B cell (primary cell): ENCODE measurements around the gene RPAP3. TPM values are rescaled to one million over a fixed set of nuclear protein-coding genes. Genes with fewer than 3 reads are reported as not detected.
A peak's percentile ranks its signal among the peaks of the same experiment; 100 is the strongest.

ENCODE experiments used
- ATAC-seq: fragments of 200-7000 bp; cut with Tn5 transposase; one replicate; pipeline ENCODE4 v1.10.0; 2021; ENCODE audit warnings: low read depth, mild to moderate bottlenecking, moderate number of reproducible peaks, moderate library complexity
- CTCF ChIA-PET: fragments of 350-600 bp; sonication (Branson Sonifier 250); formaldehyde crosslinking; loops from one replicate; lab custom pipeline; 2021; ENCODE audit warnings: antibody characterized with exemption, inconsistent platforms; lab: Charles Lee
- POLR2A ChIA-PET: fragments of 350-600 bp; sonication (Branson Sonifier 250); formaldehyde crosslinking; loops from one replicate; lab custom pipeline; 2021; ENCODE audit warnings: antibody characterized with exemption; lab: Charles Lee
- DNase-seq: peaks from one replicate; pipeline ENCODE4 v3.0.0; 2013
- H2AFZ ChIP-seq: 2 replicates; pipeline ENCODE4 v1.6.1; 2012; ENCODE audit warnings: mild to moderate bottlenecking, low read depth, low read length; ENCODE audit not compliant: insufficient read depth, poor library complexity, severe bottlenecking
- H3K27ac ChIP-seq, 2 donors: 1 replicate in 1 of 2; 2 replicates in 1 of 2; pipeline ENCODE4 v1.5.1; 2012 to 2013; ENCODE audit warnings: low read length in 2 of 2, mild to moderate bottlenecking in 2 of 2, moderate library complexity in 1 of 2
- H3K27me3 ChIP-seq, 4 experiments: fragments of 200-600 bp in 1 of 4; sonication (generic) in 1 of 4; replicated peaks in 1 of 4; 1 replicate in 2 of 4; 2 replicates in 2 of 4; pipeline versions ENCODE4 v1.6.1 to v1.7.0; 2013 to 2016; ENCODE audit warnings: low read length in 3 of 4, mild to moderate bottlenecking in 2 of 4, mixed read lengths in 1 of 4, moderate library complexity in 1 of 4; ENCODE audit not compliant: insufficient read depth in 4 of 4, control insufficient read depth in 3 of 4; ENCODE audit errors: control extremely low read depth in 1 of 4
- H3K36me3 ChIP-seq, 2 experiments: replicated peaks in 1 of 2; 1 replicate in 1 of 2; 2 replicates in 1 of 2; pipeline versions ENCODE4 v1.6.1 to v1.7.1; 2013; ENCODE audit warnings: low read length in 1 of 2; ENCODE audit not compliant: insufficient read depth in 2 of 2, control insufficient read depth in 1 of 2; ENCODE audit errors: control extremely low read depth in 1 of 2, extremely low read depth in 1 of 2
- H3K4me1 ChIP-seq, 2 donors: fragments of 200-600 bp in 1 of 2; sonication (generic) in 1 of 2; 1 replicate in 1 of 2; 2 replicates in 1 of 2; pipeline versions ENCODE4 v1.5.1 to v1.6.1; 2013 to 2017; ENCODE audit warnings: low read length in 2 of 2; ENCODE audit not compliant: control insufficient read depth in 2 of 2, insufficient read depth in 2 of 2
- H3K4me2 ChIP-seq: replicated peaks from 2 replicates; pipeline ENCODE3; 2012; ENCODE audit warnings: mild to moderate bottlenecking, low read depth, low read length; ENCODE audit not compliant: poor library complexity, severe bottlenecking
- H3K4me3 ChIP-seq, 5 experiments: fragments of 200-600 bp in 1 of 5; sonication (generic) in 1 of 5; 1 replicate in 3 of 5; 2 replicates in 2 of 5; pipeline versions ENCODE4 v1.5.1 to v1.7.0; 2011 to 2016; ENCODE audit warnings: low read length in 4 of 5, mild to moderate bottlenecking in 4 of 5, low read depth in 2 of 5, control low read depth in 1 of 5, moderate library complexity in 1 of 5; ENCODE audit not compliant: insufficient read depth in 1 of 5; ENCODE audit errors: control extremely low read depth in 1 of 5, extremely low read depth in 1 of 5
- H3K79me2 ChIP-seq: fragments of 200-600 bp; sonication (generic); one replicate; pipeline ENCODE4 v1.6.0; 2016; ENCODE audit warnings: low read length; ENCODE audit not compliant: control insufficient read depth, insufficient read depth
- H3K9ac ChIP-seq: fragments of 200-600 bp; sonication (generic); 2 replicates; pipeline ENCODE4 v1.6.1; 2017; ENCODE audit warnings: mild to moderate bottlenecking, low read length, moderate library complexity
- H3K9me3 ChIP-seq, 3 donors: one replicate each; pipeline versions ENCODE4 v1.6.1 to v1.7.1; 2013; ENCODE audit warnings: low read length in 2 of 3; ENCODE audit not compliant: control insufficient read depth in 2 of 3, insufficient read depth in 1 of 3; ENCODE audit errors: control extremely low read depth in 1 of 3
- H4K20me1 ChIP-seq: 2 replicates; pipeline ENCODE4 v1.6.0; 2012; ENCODE audit warnings: mild to moderate bottlenecking, low read length; ENCODE audit not compliant: insufficient read depth, control insufficient read depth, poor library complexity, severe bottlenecking
- H3K27ac Mint-ChIP-seq: one replicate; pipeline ENCODE4 v1.8.0; 2021; ENCODE audit warnings: mixed read lengths
- H3K27me3 Mint-ChIP-seq: one replicate; pipeline ENCODE4 v1.8.0; 2021; ENCODE audit warnings: mixed read lengths
- H3K4me1 Mint-ChIP-seq: one replicate; pipeline ENCODE4 v1.8.0; 2021; ENCODE audit warnings: mixed read lengths
- H3K4me3 Mint-ChIP-seq: one replicate; pipeline ENCODE4 v1.8.0; 2021; ENCODE audit warnings: mixed read lengths
- H3K9me3 Mint-ChIP-seq: one replicate; pipeline ENCODE4 v1.8.0; 2022; ENCODE audit warnings: mixed read lengths; ENCODE audit not compliant: insufficient read depth
- EZH2 ChIP-seq: IDR thresholded peaks from 2 replicates; pipeline ENCODE4 v1.6.1; 2012; ENCODE audit warnings: borderline replicate concordance, low read depth, mild to moderate bottlenecking, moderate library complexity, low read length; ENCODE audit not compliant: insufficient read depth, poor library complexity, severe bottlenecking
- WGBS: methylation state at CpG from one replicate; pipeline ENCODE4 v1.1.5; 2013; ENCODE audit warnings: missing lambda C conversion rate; ENCODE audit not compliant: insufficient coverage; 5-methylcytosine and 5-hydroxymethylcytosine counted together
- intact Hi-C: fragments of 100-400 bp; cut with micrococcal nuclease; formaldehyde crosslinking; loops from one replicate; pipeline ENCODE4 v1.10.0; 2022
- polyA plus RNA-seq: library from polyadenylated mRNA; depleted of rRNA; stranded (reverse); fragments of >200 nt; gene quantifications from 2 replicates; pipeline ENCODE4 v1.2.3, GENCODE V29; 2012
- total RNA-seq, 2 donors: library from RNA; stranded (reverse); fragments of 120-200 nt in 1 of 2; gene quantifications; 1 replicate in 1 of 2; 2 replicates in 1 of 2; pipeline versions ENCODE4 v1.2.3 to v1.2.4, GENCODE V29; 2013 to 2022
- TF ChIP-seq, protein P1 (sequence below): fragments of 200-600 bp; IDR thresholded peaks from one replicate; pipeline ENCODE4 v1.8.0; 2022; ENCODE audit warnings: antibody characterized with exemption, mild to moderate bottlenecking

Gene RPAP3
- total and polyA plus RNA-seq, 2 donors (not counting 1 experiment from before 2014, with no cell fraction given) = 9.1 to 47.2 TPM

- Mint-ChIP-seq H3K4me1 (peaks cover 4% of the 10 kb centered on the region), H3K4me3 (no peak overlapping the region), H3K27me3 (no peaks in the 10 kb centered on the region), H3K27ac (no peak overlapping the region), H3K9me3 (no peaks in the 10 kb centered on the region)
- H3K79me2 ChIP-seq = peaks cover 9% of the 10 kb centered on the region
- no peaks in the 10 kb centered on the region for H3K9me3 ChIP-seq
- no peak overlapping the region for H3K9ac ChIP-seq
- H3K36me3 ChIP-seq = peaks cover 4 to 60% of the 10 kb centered on the region in 2 experiments
- WGBS = 100% methylated on average over 1 of the region's 3 CpGs
- TF ChIP-seq, protein P1, sequence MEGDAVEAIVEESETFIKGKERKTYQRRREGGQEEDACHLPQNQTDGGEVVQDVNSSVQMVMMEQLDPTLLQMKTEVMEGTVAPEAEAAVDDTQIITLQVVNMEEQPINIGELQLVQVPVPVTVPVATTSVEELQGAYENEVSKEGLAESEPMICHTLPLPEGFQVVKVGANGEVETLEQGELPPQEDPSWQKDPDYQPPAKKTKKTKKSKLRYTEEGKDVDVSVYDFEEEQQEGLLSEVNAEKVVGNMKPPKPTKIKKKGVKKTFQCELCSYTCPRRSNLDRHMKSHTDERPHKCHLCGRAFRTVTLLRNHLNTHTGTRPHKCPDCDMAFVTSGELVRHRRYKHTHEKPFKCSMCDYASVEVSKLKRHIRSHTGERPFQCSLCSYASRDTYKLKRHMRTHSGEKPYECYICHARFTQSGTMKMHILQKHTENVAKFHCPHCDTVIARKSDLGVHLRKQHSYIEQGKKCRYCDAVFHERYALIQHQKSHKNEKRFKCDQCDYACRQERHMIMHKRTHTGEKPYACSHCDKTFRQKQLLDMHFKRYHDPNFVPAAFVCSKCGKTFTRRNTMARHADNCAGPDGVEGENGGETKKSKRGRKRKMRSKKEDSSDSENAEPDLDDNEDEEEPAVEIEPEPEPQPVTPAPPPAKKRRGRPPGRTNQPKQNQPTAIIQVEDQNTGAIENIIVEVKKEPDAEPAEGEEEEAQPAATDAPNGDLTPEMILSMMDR = no peak
- TF ChIP-seq EZH2 = no peak
- no peaks in the 10 kb centered on the region for H3K27me3 ChIP-seq
- no peak overlapping the region for H3K4me2 ChIP-seq
- H4K20me1 ChIP-seq = no peaks in the 10 kb centered on the region
- DNase-seq (no peak), ATAC-seq (no peak)
- no peaks in the 10 kb centered on the region for H3K4me1 ChIP-seq
- H3K27ac ChIP-seq = no peak overlapping the region
- ChIA-PET POLR2A (no interaction called here), CTCF (interaction anchor here (0.5 to 2.8 kb wide), 6 partner anchors 10 to 1756 kb away, joined by 3 to 28 read pairs (median 4); no protein-coding TSS in a partner anchor)
- no peak overlapping the region for H3K4me3 ChIP-seq
- no peak overlapping the region for H2AFZ ChIP-seq
- intact Hi-C loops = loop anchor here (2.0 kb wide), 1 partner anchor 655 kb away; no protein-coding TSS in a partner anchor
These were observed 18.2 kb downstream of the RPAP3 start for GRCh38 chr12:47687636-47688035.

DNA sequence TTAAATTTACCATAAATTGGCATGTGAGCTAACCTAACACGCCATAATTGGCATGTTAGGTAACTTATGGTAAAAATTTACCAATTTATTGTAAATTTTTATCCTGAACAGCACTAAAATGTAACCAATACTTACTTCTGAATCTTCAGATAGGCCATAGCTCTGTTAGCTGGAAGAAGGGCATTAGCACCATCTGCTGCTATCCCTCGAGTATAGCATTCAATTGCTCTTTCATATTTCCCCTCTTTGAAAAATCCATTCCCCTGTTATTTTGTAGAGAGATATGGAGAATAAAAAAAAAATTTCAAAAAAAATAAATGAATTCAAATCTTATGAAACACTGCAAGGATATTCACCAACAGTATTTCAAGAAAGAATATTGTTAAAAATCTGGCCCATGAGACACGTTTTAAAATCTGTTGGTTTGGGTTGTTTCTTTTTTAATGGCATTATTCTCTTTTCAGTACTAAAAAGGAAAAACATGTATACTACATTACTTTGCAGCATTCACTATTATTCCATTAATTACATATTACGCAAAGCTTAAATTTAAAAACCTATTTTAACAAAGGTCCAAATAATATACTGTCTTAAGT lies 19.1 kb downstream of the RPAP3 start:
- DNase-seq (peak; percentile 39), ATAC-seq (no peak)
- no peak for TF ChIP-seq EZH2
- TF ChIP-seq, protein P1 = peak; percentile 72
- Histone ChIP-seq H3K79me2 (peaks cover 8% of the 10 kb centered on the region), H4K20me1 (no peaks in the 10 kb centered on the region), H3K4me1 (no peaks in the 10 kb centered on the region), H2AFZ (no peak overlapping the region), H3K4me2 (no peak overlapping the region), H3K9ac (no peak overlapping the region), H3K36me3 (peaks cover 4 to 51% of the 10 kb centered on the region in 2 experiments), H3K27me3 (no peaks in the 10 kb centered on the region), H3K27ac (no peak overlapping the region), H3K4me3 (no peak overlapping the region), H3K9me3 (no peaks in the 10 kb centered on the region)
- no peaks in the 10 kb centered on the region for H3K27me3 Mint-ChIP-seq
- no peak overlapping the region for H3K27ac Mint-ChIP-seq
- intact Hi-C loops = loop anchor here (1.0 to 2.0 kb wide), 2 partner anchors 35 to 654 kb away; no protein-coding TSS in a partner anchor
- no CpG with 5 or more reads among the region's 4 CpGs for WGBS
- ChIA-PET POLR2A (no interaction called here), CTCF (interaction anchor here (0.5 to 2.8 kb wide), 11 partner anchors 11 to 1755 kb away, joined by 3 to 28 read pairs (median 4); no protein-coding TSS in a partner anchor)
- peaks cover 4% of the 10 kb centered on the region for H3K4me1 Mint-ChIP-seq
- H3K4me3 Mint-ChIP-seq = no peak overlapping the region
- H3K9me3 Mint-ChIP-seq = no peaks in the 10 kb centered on the region
